Measurements from ENCODE around the gene CNP. TPM values are rescaled to one million over a fixed set of nuclear protein-coding genes. Genes with fewer than 3 reads are reported as not detected.
A peak's percentile ranks its signal among the peaks of the same experiment; 100 is the strongest.

Gene CNP
- total and polyA plus RNA-seq, 8 donors = 26.3 to 45.8 (median 32.1) TPM

DNA sequence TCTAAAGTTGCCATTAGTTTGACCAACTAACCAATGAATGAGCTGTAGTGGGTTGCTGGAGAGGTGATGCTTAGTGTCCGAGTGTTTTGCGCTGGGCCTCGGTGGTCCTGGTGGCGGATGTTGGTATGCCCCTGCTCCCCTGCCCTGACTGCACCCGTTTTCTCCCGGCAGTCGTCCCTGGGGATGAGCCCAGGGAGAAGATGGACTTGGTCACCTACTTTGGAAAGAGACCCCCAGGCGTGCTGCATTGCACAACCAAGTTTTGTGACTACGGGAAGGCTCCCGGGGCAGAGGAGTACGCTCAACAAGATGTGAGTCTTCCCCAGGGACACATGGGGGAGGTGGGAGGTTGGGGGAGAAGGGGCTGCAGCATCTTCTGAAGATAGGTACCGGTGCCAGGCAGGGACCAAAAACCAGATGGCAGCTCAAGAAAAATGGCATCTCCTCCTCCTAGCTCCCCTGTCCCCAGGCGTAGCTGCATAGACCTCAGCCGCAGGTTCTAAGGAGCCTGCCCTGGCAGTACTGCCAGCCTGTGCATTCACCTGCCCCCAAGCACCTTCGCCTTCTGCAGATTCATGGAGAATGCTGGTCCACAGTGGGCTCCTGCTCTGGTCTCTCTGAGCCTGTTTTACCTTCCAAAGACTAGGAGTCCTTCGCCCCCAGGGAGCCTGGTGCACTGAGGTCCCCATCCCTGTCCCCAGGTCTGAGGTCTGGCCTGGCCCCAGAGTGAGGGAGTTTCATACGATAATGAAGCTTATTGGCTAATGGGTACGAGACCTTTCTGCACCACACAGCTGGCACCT, 5.3 kb downstream of the CNP start:
- Histone ChIP-seq H3K36me3 (peaks cover 0 to 33% (median 8%) of the 10 kb centered on the region in 3 donors), H3K27me3 (no peaks in the 10 kb centered on the region), H3K4me3 (no peak overlapping the region), H3K4me1 (peaks cover 21 to 40% (median 21%) of the 10 kb centered on the region in 3 donors), H3K9me3 (no peaks in the 10 kb centered on the region), H3K27ac (peak overlapping the region; percentile 61 to 81 (median 70))
- no peak for ATAC-seq
- 81 to 85% methylated on average over 18 of the region's 18 CpGs for WGBS, 2 donors
- no peak for DNase-seq
- intact Hi-C loops (cut with DNase I) = no loop called here
- no peak for FAIRE-seq
- TF ChIP-seq, protein P1, sequence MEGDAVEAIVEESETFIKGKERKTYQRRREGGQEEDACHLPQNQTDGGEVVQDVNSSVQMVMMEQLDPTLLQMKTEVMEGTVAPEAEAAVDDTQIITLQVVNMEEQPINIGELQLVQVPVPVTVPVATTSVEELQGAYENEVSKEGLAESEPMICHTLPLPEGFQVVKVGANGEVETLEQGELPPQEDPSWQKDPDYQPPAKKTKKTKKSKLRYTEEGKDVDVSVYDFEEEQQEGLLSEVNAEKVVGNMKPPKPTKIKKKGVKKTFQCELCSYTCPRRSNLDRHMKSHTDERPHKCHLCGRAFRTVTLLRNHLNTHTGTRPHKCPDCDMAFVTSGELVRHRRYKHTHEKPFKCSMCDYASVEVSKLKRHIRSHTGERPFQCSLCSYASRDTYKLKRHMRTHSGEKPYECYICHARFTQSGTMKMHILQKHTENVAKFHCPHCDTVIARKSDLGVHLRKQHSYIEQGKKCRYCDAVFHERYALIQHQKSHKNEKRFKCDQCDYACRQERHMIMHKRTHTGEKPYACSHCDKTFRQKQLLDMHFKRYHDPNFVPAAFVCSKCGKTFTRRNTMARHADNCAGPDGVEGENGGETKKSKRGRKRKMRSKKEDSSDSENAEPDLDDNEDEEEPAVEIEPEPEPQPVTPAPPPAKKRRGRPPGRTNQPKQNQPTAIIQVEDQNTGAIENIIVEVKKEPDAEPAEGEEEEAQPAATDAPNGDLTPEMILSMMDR (IDR thresholded peaks at IDR 0.05) = no peak

DNA sequence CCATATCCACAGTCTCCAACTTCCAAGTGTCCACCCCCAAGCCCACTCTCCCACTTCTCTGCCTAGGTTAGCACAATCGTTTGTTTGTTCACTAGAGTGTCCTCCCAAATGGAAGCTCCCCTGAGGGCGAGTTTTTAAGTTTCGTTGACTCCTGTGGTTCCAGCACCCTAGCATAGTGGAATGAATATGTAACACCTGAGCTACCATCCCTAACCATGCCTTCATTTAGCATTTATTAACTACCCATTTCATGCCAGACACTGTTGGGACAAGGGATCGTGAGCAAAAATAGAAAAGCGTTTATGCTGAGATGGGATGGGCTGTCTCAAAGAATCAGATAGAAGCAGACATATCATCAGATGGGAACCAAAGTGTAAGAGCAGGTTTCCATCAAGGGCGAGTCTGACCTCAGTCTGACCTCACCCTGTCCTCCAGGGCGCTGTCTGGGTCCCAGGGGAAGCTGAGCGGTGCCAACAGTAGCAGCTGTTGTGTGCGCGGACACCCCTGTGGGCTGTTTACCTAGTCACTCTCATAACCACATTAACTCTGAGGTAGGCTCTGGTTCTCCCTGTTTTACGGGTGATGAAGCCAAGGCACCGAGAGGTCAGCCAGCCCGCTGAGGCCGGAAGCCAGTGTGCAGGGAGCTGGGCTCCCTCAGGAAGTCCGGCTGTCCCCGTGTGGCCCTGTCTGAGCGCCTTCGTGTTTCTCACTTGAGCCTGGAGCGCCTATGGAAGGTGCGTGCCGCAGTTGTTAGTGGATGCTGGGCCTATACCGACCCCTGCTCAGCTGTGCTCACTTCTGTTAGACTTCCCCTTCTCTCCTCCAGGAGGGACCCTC, 6.2 kb downstream of the CNP start:
- ATAC-seq (peak; percentile 81 to 89 (median 86)), DNase-seq (peak; percentile 77 to 88 (median 81)), FAIRE-seq (no peak)
- Histone ChIP-seq H3K27me3 (no peaks in the 10 kb centered on the region), H3K9me3 (no peaks in the 10 kb centered on the region), H3K36me3 (peaks cover 0 to 41% (median 8%) of the 10 kb centered on the region in 3 donors), H3K27ac (peak overlapping the region; percentile 61 to 81 (median 70)), H3K4me3 (peak overlapping the region in 1 of 4 donors; percentile 13), H3K4me1 (peaks cover 21 to 38% (median 23%) of the 10 kb centered on the region in 3 donors)
- intact Hi-C loops (cut with DNase I) = no loop called here
- TF ChIP-seq, protein P1 (IDR thresholded peaks at IDR 0.05) = no peak
- 14 to 21% methylated on average over 22 of the region's 22 CpGs for WGBS, 2 donors

DNA sequence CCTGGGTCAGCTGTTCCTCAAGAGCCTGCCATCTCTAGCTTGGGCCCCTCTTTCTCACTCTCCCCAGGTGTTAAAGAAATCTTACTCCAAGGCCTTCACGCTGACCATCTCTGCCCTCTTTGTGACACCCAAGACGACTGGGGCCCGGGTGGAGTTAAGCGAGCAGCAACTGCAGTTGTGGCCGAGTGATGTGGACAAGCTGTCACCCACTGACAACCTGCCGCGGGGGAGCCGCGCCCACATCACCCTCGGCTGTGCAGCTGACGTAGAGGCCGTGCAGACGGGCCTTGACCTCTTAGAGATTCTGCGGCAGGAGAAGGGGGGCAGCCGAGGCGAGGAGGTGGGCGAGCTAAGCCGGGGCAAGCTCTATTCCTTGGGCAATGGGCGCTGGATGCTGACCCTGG, 6.8 kb downstream of the CNP start:
- peak overlapping the region; percentile 61 to 81 (median 70) for H3K27ac ChIP-seq
- H3K4me3 ChIP-seq = peak overlapping the region in 1 of 4 donors; percentile 13
- intact Hi-C loops (cut with DNase I) = no loop called here
- no peaks in the 10 kb centered on the region for H3K9me3 ChIP-seq
- 27 to 30% methylated on average over 19 of the region's 19 CpGs for WGBS, 2 donors
- TF ChIP-seq, protein P1 (IDR thresholded peaks at IDR 0.05) = no peak
- H3K4me1 ChIP-seq = peaks cover 25 to 33% (median 29%) of the 10 kb centered on the region in 3 donors
- FAIRE-seq (no peak), DNase-seq (peak in 3 of 6 donors; percentile 23 to 75 (median 53)), ATAC-seq (peak; percentile 2 to 11 (median 4))
- H3K36me3 ChIP-seq = peaks cover 0 to 38% (median 8%) of the 10 kb centered on the region in 3 donors
- no peaks in the 10 kb centered on the region for H3K27me3 ChIP-seq

DNA sequence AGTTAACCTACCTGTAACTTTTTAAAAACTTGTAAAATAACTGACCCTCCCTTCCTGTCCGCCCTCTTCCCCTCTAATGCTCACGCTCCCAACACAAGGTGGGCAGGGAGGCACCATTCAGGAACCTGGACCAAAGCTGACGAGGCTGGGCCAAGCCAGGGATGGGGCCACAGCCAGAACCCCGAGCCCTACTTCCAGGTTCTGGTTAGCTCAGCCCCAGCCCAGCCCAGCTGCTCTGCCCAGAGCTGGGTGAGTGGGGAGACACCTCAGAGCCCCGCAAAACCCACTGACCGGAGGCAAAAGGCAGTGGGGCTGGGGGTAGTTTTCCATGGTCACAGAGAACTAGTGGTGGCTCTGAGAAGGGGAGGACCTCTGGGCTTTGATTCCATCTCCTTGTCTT, 7.4 kb downstream of the CNP start:
- ATAC-seq (no peak), FAIRE-seq (no peak), DNase-seq (peak in 2 of 6 donors; percentile 54 to 56)
- TF ChIP-seq, protein P1 (IDR thresholded peaks at IDR 0.05) = no peak
- Histone ChIP-seq H3K27ac (peak overlapping the region in 3 of 4 donors; percentile 66 to 81 (median 73)), H3K36me3 (peaks cover 0 to 33% (median 8%) of the 10 kb centered on the region in 3 donors), H3K9me3 (no peaks in the 10 kb centered on the region), H3K4me1 (peaks cover 25 to 33% (median 30%) of the 10 kb centered on the region in 3 donors), H3K4me3 (no peak overlapping the region), H3K27me3 (no peaks in the 10 kb centered on the region)
- intact Hi-C loops (cut with DNase I) = no loop called here
- WGBS, 2 donors = 85 to 90% methylated on average over 6 of the region's 6 CpGs

Data from pancreas (tissue), 10 donors.